GM12878 (cell line): Measurements from ENCODE around the gene PRTN3. TPM values are rescaled to one million over a fixed set of nuclear protein-coding genes. Genes with fewer than 3 reads are reported as not detected.

Source experiments
- ATAC-seq: fragments of 200-7000 bp; cut with Tn5 transposase; 3 replicates; pipeline ENCODE4 v1.9.1; 2020; ENCODE audit warnings: mild to moderate bottlenecking, moderate library complexity
- BruUV-seq: library from RNA; stranded (reverse); fragments of 400-500 nt; replicated peaks from 2 replicates; lab custom pipeline; 2021; lab: Mats Ljungman, UMichigan
- CTCF ChIA-PET: fragments of 300-600 bp; sonication (Branson Sonifier 250); formaldehyde crosslinking; extraction: SDS; loops from one replicate; lab custom pipeline; 2021; ENCODE audit warnings: inconsistent platforms; lab: Yijun Ruan, JAX
- POLR2A ChIA-PET: fragments of 350-600 bp; formaldehyde crosslinking; extraction: SDS; loops from one replicate; lab custom pipeline; 2021; ENCODE audit warnings: inconsistent platforms; lab: Charles Lee
- RAD21 ChIA-PET: fragments of 300-600 bp; sonication (Branson Sonifier 250); formaldehyde crosslinking; loops from one replicate; lab custom pipeline; 2023; ENCODE audit warnings: antibody characterized with exemption; ENCODE audit not compliant: unreplicated experiment; lab: Charles Lee
- SMC1A ChIA-PET: fragments of 300-600 bp; sonication (Branson Sonifier 250); formaldehyde crosslinking; loops from one replicate; lab custom pipeline; 2023; ENCODE audit not compliant: unreplicated experiment, uncharacterized antibody; lab: Charles Lee
- DNase-seq: peaks from one replicate; pipeline ENCODE4 v3.0.0-alpha.2; 2011; ENCODE audit warnings: low read depth, low spot score
- FAIRE-seq: peaks from 3 replicates; lab custom pipeline; 2011; peaks lifted over from hg19 to GRCh38; lab: Jason Lieb, UNC
- H2AFZ ChIP-seq: 2 replicates; pipeline ENCODE4 v1.6.0; 2011; ENCODE audit warnings: low read depth, low read length, control low read depth; ENCODE audit not compliant: control insufficient read depth
- H3K27ac ChIP-seq: 2 replicates; pipeline ENCODE4 v1.5.1; 2011; ENCODE audit warnings: control low read depth; ENCODE audit not compliant: control insufficient read depth, insufficient read depth
- H3K27me3 ChIP-seq, 2 experiments: replicated peaks in 1 of 2; 2 replicates each; pipeline versions ENCODE4 v1.6.0 to v1.6.1; 2011; ENCODE audit warnings: low read length in 1 of 2; ENCODE audit not compliant: control insufficient read depth in 2 of 2, insufficient read depth in 2 of 2
- H3K36me3 ChIP-seq, 2 experiments: 2 replicates each; pipeline ENCODE4 v1.5.1; 2011; ENCODE audit warnings: low read length in 1 of 2; ENCODE audit not compliant: control insufficient read depth in 2 of 2, insufficient read depth in 2 of 2
- H3K4me1 ChIP-seq: 2 replicates; pipeline ENCODE4 v1.6.1; 2011; ENCODE audit warnings: mild to moderate bottlenecking, low read length, moderate library complexity, mixed read lengths; ENCODE audit not compliant: control insufficient read depth, insufficient read depth
- H3K4me2 ChIP-seq: 2 replicates; pipeline ENCODE4 v1.6.0; 2011; ENCODE audit warnings: control low read depth; ENCODE audit not compliant: control insufficient read depth, insufficient read depth
- H3K4me3 ChIP-seq: fragments of 200-600 bp; sonication (generic); 2 replicates; pipeline ENCODE4 v1.5.1; 2016
- H3K79me2 ChIP-seq: 2 replicates; pipeline ENCODE4 v1.6.0; 2011; ENCODE audit warnings: low read length; ENCODE audit not compliant: control insufficient read depth, insufficient read depth
- H3K9ac ChIP-seq: 2 replicates; pipeline ENCODE4 v1.8.0; 2011; ENCODE audit warnings: low read length, control low read depth, mixed read lengths; ENCODE audit not compliant: control insufficient read depth, insufficient read depth
- H3K9me3 ChIP-seq: replicated peaks from 3 replicates; pipeline ENCODE4 v1.5.1; 2011; ENCODE audit warnings: mild to moderate bottlenecking, low read length; ENCODE audit not compliant: control insufficient read depth, insufficient read depth
- H4K20me1 ChIP-seq: 2 replicates; pipeline ENCODE4 v1.6.0; 2011; ENCODE audit not compliant: control insufficient read depth, insufficient read depth
- BCL11A ChIP-seq: IDR thresholded peaks from 2 replicates; pipeline ENCODE4 v1.6.1; 2011; ENCODE audit warnings: low read depth, low read length
- CHD2 ChIP-seq: IDR thresholded peaks from 2 replicates; pipeline ENCODE4 v1.6.1; 2011; ENCODE audit warnings: low read depth, low read length, improper control_type of control experiment, borderline replicate concordance
- EZH2 ChIP-seq: IDR thresholded peaks from 2 replicates; pipeline ENCODE4 v1.6.1; 2012; ENCODE audit warnings: low read depth, mild to moderate bottlenecking, control low read depth, inconsistent platforms, low read length, borderline replicate concordance; ENCODE audit not compliant: control insufficient read depth
- KAT2A ChIP-seq: conservative IDR thresholded peaks from 2 replicates; pipeline ENCODE4 v1.6.1; 2011; ENCODE audit warnings: low read depth, low read length; ENCODE audit not compliant: control insufficient read depth
- MTA2 ChIP-seq: fragments of 450-650 bp; IDR thresholded peaks from 2 replicates; pipeline ENCODE4 v1.6.1; 2016; ENCODE audit warnings: low read depth, mild to moderate bottlenecking, moderate library complexity
- NR2F1 ChIP-seq: fragments of 450-650 bp; conservative IDR thresholded peaks from 2 replicates; pipeline ENCODE4 v1.6.1; 2017; ENCODE audit warnings: mild to moderate bottlenecking
- SKIL ChIP-seq: fragments of 450-650 bp; IDR thresholded peaks from 2 replicates; pipeline ENCODE4 v1.6.1; 2017; ENCODE audit warnings: mild to moderate bottlenecking, low read depth, inconsistent platforms; ENCODE audit not compliant: poor library complexity, severe bottlenecking
- SREBF1 ChIP-seq: IDR thresholded peaks from 2 replicates; pipeline ENCODE4 v1.6.1; 2012; ENCODE audit warnings: mild to moderate bottlenecking, low read length
- TCF3 ChIP-seq: IDR thresholded peaks from 2 replicates; pipeline ENCODE4 v1.6.1; 2012; ENCODE audit warnings: low read depth, mild to moderate bottlenecking, low read length, borderline replicate concordance; ENCODE audit not compliant: insufficient read depth
- ZBTB4 ChIP-seq: fragments of 450-650 bp; formaldehyde crosslinking; IDR thresholded peaks from 2 replicates; pipeline ENCODE4 v1.4.0; 2022; ENCODE audit warnings: mild to moderate bottlenecking, moderate library complexity
- ZNF207 ChIP-seq: fragments of 450-650 bp; IDR thresholded peaks from 2 replicates; pipeline ENCODE4 v1.6.1; 2014; ENCODE audit warnings: antibody characterized with exemption, mild to moderate bottlenecking, borderline replicate concordance
- WGBS: methylation state at CpG from one replicate; pipeline ENCODE4 v1.1.6; 2016; ENCODE audit warnings: low lambda C conversion rate; ENCODE audit not compliant: insufficient replicate concordance, insufficient coverage; ENCODE audit errors: missing lambda C conversion rate; 5-methylcytosine and 5-hydroxymethylcytosine counted together
- in situ Hi-C: fragments of 300-500 bp; cut with MboI; formaldehyde crosslinking; loops from 9 replicates; pipeline ENCODE4 v1.14.3; 2018; ENCODE audit warnings: mixed read lengths
- intact Hi-C: fragments of 100-400 bp; cut with micrococcal nuclease; formaldehyde crosslinking; loops from one replicate; pipeline ENCODE4 v1.14.2; 2022; ENCODE audit not compliant: unreplicated experiment
- polyA plus RNA-seq, 11 experiments: library from polyadenylated mRNA; depleted of rRNA in 4 of 11; unstranded in 6 of 11; stranded (reverse) in 5 of 11; fragments of >200 nt; fragmentation: Nextera tagmentation in 4 of 11; fragmentation: Illumina TruSeq in 1 of 11; extraction: Ambion mirVana in 4 of 11; extraction: Trizol in 1 of 11; gene quantifications; 1 replicate in 1 of 11; 2 replicates in 10 of 11; pipeline versions ENCODE4 v1.2.1 to v1.2.3, GENCODE V29; 2011 to 2016; ENCODE audit warnings: inconsistent platforms in 2 of 11, missing spikeins in 2 of 11, low read depth in 1 of 11
- total RNA-seq, 4 experiments: library from RNA; depleted of rRNA in 3 of 4; stranded (reverse); fragments of >200 nt in 3 of 4; fragmentation: Illumina TruSeq in 1 of 4; extraction: Trizol in 1 of 4; gene quantifications; 2 replicates each; pipeline versions ENCODE4 v1.2.1 to v1.2.3, GENCODE V29; 2013 to 2021
- TF ChIP-seq, protein P1 (sequence below): IDR thresholded peaks from 2 replicates; pipeline ENCODE4 v1.6.1; 2011; ENCODE audit warnings: low read depth, mild to moderate bottlenecking, low read length, moderate library complexity, borderline replicate concordance; ENCODE audit errors: extremely low read depth
- TF ChIP-seq, protein P2 (sequence below): IDR thresholded peaks from 2 replicates; pipeline ENCODE4 v1.6.1; 2011; ENCODE audit warnings: borderline replicate concordance, low read depth, mild to moderate bottlenecking, moderate library complexity, low read length; ENCODE audit not compliant: insufficient read depth, poor library complexity, severe bottlenecking
- TF ChIP-seq, protein P3 (sequence below): IDR thresholded peaks from 2 replicates; pipeline ENCODE4 v1.6.1; 2012; ENCODE audit warnings: low read depth, low read length, improper control_type of control experiment
- TF ChIP-seq, protein P4 (sequence below): IDR thresholded peaks from 2 replicates; pipeline ENCODE4 v1.6.1; 2011; ENCODE audit warnings: mild to moderate bottlenecking, low read depth, low read length, moderate library complexity; ENCODE audit not compliant: insufficient replicate concordance

Gene PRTN3
- total and polyA plus RNA-seq, 10 of the 15 experiments (the other 5 are each of a cell fraction or from before 2014, with no cell fraction given) = 0.08 TPM; not detected in 9

GRCh38 chr19:887599-887998 is 46.8 kb downstream of the PRTN3 start:
- no peak for DNase-seq
- BruUV-seq = no TSS peak
- ChIA-PET POLR2A (no interaction called here), SMC1A (no interaction called here), RAD21 (no interaction called here), CTCF (no interaction called here)
- Histone ChIP-seq H3K79me2 (peaks cover 7% of the 10 kb centered on the region), H3K36me3 (peaks cover 0 to 3% of the 10 kb centered on the region in 2 experiments; a peak in 3 of 4 replicates), H3K27me3 (no peaks in the 10 kb centered on the region), H3K27ac (no peak overlapping the region), H3K9me3 (no peaks in the 10 kb centered on the region), H3K9ac (no peak overlapping the region), H4K20me1 (no peaks in the 10 kb centered on the region), H3K4me1 (no peaks in the 10 kb centered on the region), H3K4me2 (no peak overlapping the region), H3K4me3 (no peak overlapping the region), H2AFZ (no peak overlapping the region)
- intact Hi-C loops = no loop called here
- WGBS = 97% methylated on average over 9 of the region's 10 CpGs
- ATAC-seq = no peak
- in situ Hi-C loops = no loop called here
- TF ChIP-seq BCL11A = no peak
- no peak for TF ChIP-seq ZNF207
- no peak for TF ChIP-seq NR2F1
- TF ChIP-seq SREBF1 = no peak
- TF ChIP-seq KAT2A = no peak
- TF ChIP-seq, protein P1, sequence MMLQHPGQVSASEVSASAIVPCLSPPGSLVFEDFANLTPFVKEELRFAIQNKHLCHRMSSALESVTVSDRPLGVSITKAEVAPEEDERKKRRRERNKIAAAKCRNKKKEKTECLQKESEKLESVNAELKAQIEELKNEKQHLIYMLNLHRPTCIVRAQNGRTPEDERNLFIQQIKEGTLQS = no peak
- no peak for TF ChIP-seq TCF3
- TF ChIP-seq MTA2 = no peak
- TF ChIP-seq, protein P2, sequence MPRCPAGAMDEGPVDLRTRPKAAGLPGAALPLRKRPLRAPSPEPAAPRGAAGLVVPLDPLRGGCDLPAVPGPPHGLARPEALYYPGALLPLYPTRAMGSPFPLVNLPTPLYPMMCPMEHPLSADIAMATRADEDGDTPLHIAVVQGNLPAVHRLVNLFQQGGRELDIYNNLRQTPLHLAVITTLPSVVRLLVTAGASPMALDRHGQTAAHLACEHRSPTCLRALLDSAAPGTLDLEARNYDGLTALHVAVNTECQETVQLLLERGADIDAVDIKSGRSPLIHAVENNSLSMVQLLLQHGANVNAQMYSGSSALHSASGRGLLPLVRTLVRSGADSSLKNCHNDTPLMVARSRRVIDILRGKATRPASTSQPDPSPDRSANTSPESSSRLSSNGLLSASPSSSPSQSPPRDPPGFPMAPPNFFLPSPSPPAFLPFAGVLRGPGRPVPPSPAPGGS = no peak
- no peak for TF ChIP-seq CHD2
- TF ChIP-seq, protein P3, sequence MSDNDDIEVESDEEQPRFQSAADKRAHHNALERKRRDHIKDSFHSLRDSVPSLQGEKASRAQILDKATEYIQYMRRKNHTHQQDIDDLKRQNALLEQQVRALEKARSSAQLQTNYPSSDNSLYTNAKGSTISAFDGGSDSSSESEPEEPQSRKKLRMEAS = no peak
- TF ChIP-seq ZBTB4 (CRISPR knock-in tag) = no peak
- TF ChIP-seq, protein P4, sequence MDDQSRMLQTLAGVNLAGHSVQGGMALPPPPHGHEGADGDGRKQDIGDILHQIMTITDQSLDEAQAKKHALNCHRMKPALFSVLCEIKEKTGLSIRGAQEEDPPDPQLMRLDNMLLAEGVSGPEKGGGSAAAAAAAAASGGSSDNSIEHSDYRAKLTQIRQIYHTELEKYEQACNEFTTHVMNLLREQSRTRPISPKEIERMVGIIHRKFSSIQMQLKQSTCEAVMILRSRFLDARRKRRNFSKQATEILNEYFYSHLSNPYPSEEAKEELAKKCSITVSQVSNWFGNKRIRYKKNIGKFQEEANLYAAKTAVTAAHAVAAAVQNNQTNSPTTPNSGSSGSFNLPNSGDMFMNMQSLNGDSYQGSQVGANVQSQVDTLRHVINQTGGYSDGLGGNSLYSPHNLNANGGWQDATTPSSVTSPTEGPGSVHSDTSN = no peak
- TF ChIP-seq EZH2 = no peak
- no peak for TF ChIP-seq SKIL
- no peak for FAIRE-seq
